Measurements from ENCODE around the gene KRTAP19-2. TPM values are rescaled to one million over a fixed set of nuclear protein-coding genes. Genes with fewer than 3 reads are reported as not detected.

KRTAP19-2 gene
- total RNA-seq, 1 donor, result not detected

GRCh38 chr21:30447056-30447455 is 40.2 kb downstream of the KRTAP19-2 start:
- no peaks in the 10 kb centered on the region for H3K9me3 ChIP-seq (ENCODE audit: low read depth, low read length)
- H3K4me3 ChIP-seq (ENCODE audit: low read length), result no peak overlapping the region
- no peaks in the 10 kb centered on the region for H3K27me3 ChIP-seq (ENCODE audit: insufficient read depth, low read length)
- H3K4me1 ChIP-seq (ENCODE audit: insufficient read depth, low read length), result no peaks in the 10 kb centered on the region

GRCh38 chr21:30444204-30444603 is 43.0 kb downstream of the KRTAP19-2 start:
- no peaks in the 10 kb centered on the region for H3K9me3 ChIP-seq (ENCODE audit: low read depth, low read length)
- H3K4me1 ChIP-seq (ENCODE audit: insufficient read depth, low read length), result no peaks in the 10 kb centered on the region
- H3K4me3 ChIP-seq (ENCODE audit: low read length), result no peak overlapping the region
- H3K27me3 ChIP-seq (ENCODE audit: insufficient read depth, low read length), result no peaks in the 10 kb centered on the region

- Histone ChIP-seq H3K27me3 (ENCODE audit: insufficient read depth, low read length) (no peaks in the 10 kb centered on the region), H3K4me3 (ENCODE audit: low read length) (no peak overlapping the region), H3K4me1 (ENCODE audit: insufficient read depth, low read length) (no peaks in the 10 kb centered on the region), H3K9me3 (ENCODE audit: low read depth, low read length) (no peaks in the 10 kb centered on the region)
Observed at GRCh38 chr21:30443226-30443625, 44.0 kb downstream of the KRTAP19-2 start.

DNA sequence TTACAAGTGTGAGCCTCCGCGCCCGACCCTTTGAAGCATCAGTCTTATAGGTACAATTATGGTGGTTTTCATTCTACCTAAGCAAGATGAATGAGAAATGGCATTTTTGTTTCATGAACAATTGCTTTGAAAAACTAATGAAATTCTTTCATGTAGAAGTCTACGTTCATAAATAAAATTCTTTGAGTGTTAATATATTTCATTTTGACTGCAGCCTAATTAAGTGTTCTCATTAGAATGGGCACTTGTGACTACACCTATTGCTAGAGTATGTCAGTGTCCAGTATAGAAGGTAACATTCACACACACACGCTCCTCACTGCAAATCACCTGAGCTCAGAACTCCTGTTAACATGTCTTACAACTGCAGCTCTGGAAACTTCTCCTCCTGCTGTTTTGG is 47.3 kb downstream of the KRTAP19-2 start, which contains the start of gene KRTAP15-1:
Gene KRTAP15-1, plus strand, starts transcription at position 301 of the 400 bp plus-strand sequence. Its CDS starts 53 bp downstream, at position 354.
- Histone ChIP-seq H3K27me3 (ENCODE audit: insufficient read depth, low read length) (no peaks in the 10 kb centered on the region), H3K4me3 (ENCODE audit: low read length) (no peak within 1 kb of the TSS), H3K9me3 (ENCODE audit: low read depth, low read length) (no peaks in the 10 kb centered on the region), H3K4me1 (ENCODE audit: insufficient read depth, low read length) (no peaks in the 10 kb centered on the region)

Other genes with a start within 250 kb of the KRTAP19-2 start
- gene KRTAP24-1, start 204.5 kb downstream of the KRTAP19-2 start, total RNA-seq, result not detected
- gene KRTAP25-1, start 197.9 kb downstream of the KRTAP19-2 start, total RNA-seq, result not detected
- gene KRTAP26-1, start 167.1 kb downstream of the KRTAP19-2 start, total RNA-seq, result not detected
- not detected for gene KRTAP27-1, start 149.7 kb downstream of the KRTAP19-2 start, total RNA-seq
- not detected for gene KRTAP23-1, start 138.8 kb downstream of the KRTAP19-2 start, total RNA-seq
- gene KRTAP13-2, start 115.2 kb downstream of the KRTAP19-2 start, total RNA-seq, result not detected
- gene KRTAP13-1, start 91.4 kb downstream of the KRTAP19-2 start, total RNA-seq, result not detected
- gene KRTAP13-3, start 61.5 kb downstream of the KRTAP19-2 start, total RNA-seq, result not detected
- gene KRTAP13-4, start 57.2 kb downstream of the KRTAP19-2 start, total RNA-seq, result not detected
- not detected for gene KRTAP15-1, start 47.2 kb downstream of the KRTAP19-2 start, total RNA-seq
- not detected for gene KRTAP19-1, start 7.1 kb downstream of the KRTAP19-2 start, total RNA-seq
- not detected for gene KRTAP19-3, start 4.6 kb upstream of the KRTAP19-2 start, total RNA-seq
- not detected for gene KRTAP19-4, start 9.7 kb upstream of the KRTAP19-2 start, total RNA-seq
- not detected for gene KRTAP19-5, start 14.7 kb upstream of the KRTAP19-2 start, total RNA-seq
- not detected for gene KRTAP19-6, start 54.4 kb upstream of the KRTAP19-2 start, total RNA-seq
- gene KRTAP19-7, start 73.9 kb upstream of the KRTAP19-2 start, total RNA-seq, result not detected
- not detected for gene KRTAP22-2, start 103.0 kb upstream of the KRTAP19-2 start, total RNA-seq
- not detected for gene KRTAP6-3, start 105.0 kb upstream of the KRTAP19-2 start, total RNA-seq
- not detected for gene KRTAP6-2, start 111.5 kb upstream of the KRTAP19-2 start, total RNA-seq
- gene KRTAP22-1, start 113.7 kb upstream of the KRTAP19-2 start, total RNA-seq, result not detected
- gene KRTAP6-1, start 126.5 kb upstream of the KRTAP19-2 start, total RNA-seq, result not detected
- gene KRTAP20-1, start 129.0 kb upstream of the KRTAP19-2 start, total RNA-seq, result not detected
- gene KRTAP20-4, start 133.2 kb upstream of the KRTAP19-2 start, total RNA-seq, result not detected
- not detected for gene KRTAP20-2, start 147.8 kb upstream of the KRTAP19-2 start, total RNA-seq
- not detected for gene KRTAP20-3, start 155.4 kb upstream of the KRTAP19-2 start, total RNA-seq
- not detected for gene KRTAP21-3, start 231.3 kb upstream of the KRTAP19-2 start, total RNA-seq

Data from mononuclear cell (primary cell).